ENCODE data around the gene TTC31.

- TF ChIP-seq CTCF (conservative IDR thresholded peaks at IDR 0.05 in 1 of 2, IDR thresholded peaks at IDR 0.05 in 1 of 2; ENCODE audit: extremely low read depth in 1 of 2, insufficient read depth in 1 of 2, low read depth in 1 of 2, low read length in 2 of 2) (no peak), EZH2 (IDR thresholded peaks at IDR 0.05; ENCODE audit: borderline replicate concordance, low read length) (no peak)
These were observed 18.5 kb upstream of the TTC31 start for GRCh38 chr2:74464406-74464805.
